Measurements from ENCODE around the gene RXRA.

GRCh38 chr9:134475011-134475790 lies 148.9 kb downstream of the RXRA start:
- TF ChIP-seq SUZ12 (IDR thresholded peaks at IDR 0.05; ENCODE audit: extremely low read depth, insufficient read depth, insufficient read length) (no peak), YY1 (IDR thresholded peaks at IDR 0.05; ENCODE audit: insufficient read depth, insufficient read length) (no peak)
